AG10803 (cell line): Measurements from ENCODE around the gene HRH4.
A peak's percentile ranks its signal among the peaks of the same experiment; 100 is the strongest.

ENCODE experiments used
- DNase-seq: peaks from one replicate; pipeline ENCODE4 v3.0.0; 2010; ENCODE audit warnings: low read depth
- H3K4me3 ChIP-seq: 2 replicates; pipeline ENCODE4 v1.5.1; 2011; ENCODE audit warnings: mild to moderate bottlenecking, low read length, control low read depth
- TF ChIP-seq, protein P1 (sequence below): conservative IDR thresholded peaks from 2 replicates; pipeline ENCODE4 v1.5.1; 2011; ENCODE audit warnings: mild to moderate bottlenecking, low read length, control low read depth, inconsistent platforms

The HRH4 gene

DNA sequence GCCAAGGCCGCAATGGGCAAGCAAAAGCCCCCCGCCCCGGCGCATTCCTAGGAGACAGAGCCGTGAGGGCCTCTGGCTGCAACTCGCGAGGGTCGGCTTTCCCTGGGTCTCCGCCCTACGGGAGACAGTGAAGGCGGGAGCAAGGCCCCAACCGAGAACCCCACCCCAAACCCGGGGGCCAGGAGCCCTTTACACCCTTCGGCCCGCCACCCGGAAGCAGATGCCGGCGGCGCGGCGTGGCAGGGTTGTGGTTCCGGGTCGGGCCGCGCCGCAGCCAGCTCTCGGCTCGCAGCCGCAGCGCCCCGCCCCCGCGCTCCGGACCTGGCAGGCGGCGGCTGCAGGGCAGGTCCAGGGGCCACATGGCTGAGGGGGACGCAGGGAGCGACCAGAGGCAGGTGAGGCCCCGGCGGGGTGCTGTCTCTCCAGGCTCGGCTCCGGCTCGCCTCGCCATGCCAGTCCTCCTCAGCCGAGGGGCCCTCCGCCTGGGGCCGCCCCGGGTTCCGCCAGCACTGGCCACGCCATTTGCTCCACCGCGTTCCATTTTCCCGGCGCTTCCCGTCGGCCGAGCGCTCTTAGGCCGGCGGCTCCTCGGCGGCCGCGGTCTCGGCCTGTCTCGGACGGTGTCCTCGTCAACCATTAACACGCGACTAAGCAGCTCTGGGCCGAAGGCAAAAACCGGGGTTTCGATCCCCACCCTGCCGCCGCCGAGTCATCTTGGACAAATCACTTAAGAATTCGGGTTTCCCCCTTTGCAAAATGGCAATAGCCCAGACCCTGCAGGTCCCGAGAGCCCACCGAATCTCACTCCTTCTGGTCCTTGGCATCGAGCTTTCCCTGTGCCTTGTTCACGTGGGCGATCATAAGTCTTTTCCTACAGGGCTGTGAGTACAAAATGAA lies 33.8 kb upstream of the HRH4 start, which contains the start of gene IMPACT:
Gene IMPACT (plus strand): TSS at position 273 of the 897 bp plus-strand sequence. CDS start 87 bp downstream, at position 360.
- H3K4me3 ChIP-seq, result peak within 1 kb of the TSS; percentile 74
- peak; percentile 80 for DNase-seq
- TF ChIP-seq, protein P1, sequence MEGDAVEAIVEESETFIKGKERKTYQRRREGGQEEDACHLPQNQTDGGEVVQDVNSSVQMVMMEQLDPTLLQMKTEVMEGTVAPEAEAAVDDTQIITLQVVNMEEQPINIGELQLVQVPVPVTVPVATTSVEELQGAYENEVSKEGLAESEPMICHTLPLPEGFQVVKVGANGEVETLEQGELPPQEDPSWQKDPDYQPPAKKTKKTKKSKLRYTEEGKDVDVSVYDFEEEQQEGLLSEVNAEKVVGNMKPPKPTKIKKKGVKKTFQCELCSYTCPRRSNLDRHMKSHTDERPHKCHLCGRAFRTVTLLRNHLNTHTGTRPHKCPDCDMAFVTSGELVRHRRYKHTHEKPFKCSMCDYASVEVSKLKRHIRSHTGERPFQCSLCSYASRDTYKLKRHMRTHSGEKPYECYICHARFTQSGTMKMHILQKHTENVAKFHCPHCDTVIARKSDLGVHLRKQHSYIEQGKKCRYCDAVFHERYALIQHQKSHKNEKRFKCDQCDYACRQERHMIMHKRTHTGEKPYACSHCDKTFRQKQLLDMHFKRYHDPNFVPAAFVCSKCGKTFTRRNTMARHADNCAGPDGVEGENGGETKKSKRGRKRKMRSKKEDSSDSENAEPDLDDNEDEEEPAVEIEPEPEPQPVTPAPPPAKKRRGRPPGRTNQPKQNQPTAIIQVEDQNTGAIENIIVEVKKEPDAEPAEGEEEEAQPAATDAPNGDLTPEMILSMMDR, result no peak

DNA sequence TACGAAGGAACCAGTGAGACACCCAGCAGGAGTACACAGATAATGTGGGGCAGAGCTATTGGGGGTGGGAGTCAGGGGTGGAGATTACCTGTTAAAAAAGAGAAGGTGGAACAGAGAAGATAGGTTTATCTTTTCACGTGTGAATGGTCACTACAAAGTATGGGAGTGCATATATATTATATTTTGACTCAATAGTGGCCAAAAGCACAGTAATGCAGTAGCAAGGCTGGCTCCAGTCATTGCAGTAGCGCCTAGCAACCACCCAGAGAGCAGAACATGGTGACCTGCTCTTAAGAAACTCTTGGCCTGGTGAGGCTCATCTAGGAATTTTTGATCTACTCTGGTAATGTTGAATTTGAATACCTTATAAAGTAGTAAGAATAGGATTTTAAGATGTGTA lies 33.0 kb upstream of the HRH4 start:
- DNase-seq, result peak; percentile 15
- peak overlapping the region; percentile 74 for H3K4me3 ChIP-seq
- TF ChIP-seq, protein P1, result no peak

DNA sequence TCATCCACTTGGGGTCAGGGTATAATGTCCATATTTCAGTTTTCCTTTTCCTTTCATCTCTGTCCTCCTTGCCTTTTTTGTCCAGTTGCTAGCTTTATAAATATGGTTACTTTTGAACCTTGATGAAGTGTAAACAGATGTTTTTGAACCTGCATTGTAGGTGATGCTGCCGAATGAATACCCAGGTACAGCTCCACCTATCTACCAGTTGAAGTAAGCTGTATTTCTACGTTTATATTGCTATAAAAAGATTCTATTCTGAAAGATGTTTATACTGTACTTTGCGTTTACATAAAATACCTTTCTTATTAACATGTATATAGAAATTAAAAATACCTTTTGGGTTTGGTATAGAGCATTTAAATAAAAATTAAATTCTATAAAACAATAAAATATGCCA lies 31.7 kb upstream of the HRH4 start:
- TF ChIP-seq, protein P1, result no peak
- H3K4me3 ChIP-seq, result no peak overlapping the region
- DNase-seq, result no peak

GRCh38 chr18:24429188-24429587 lies 31.2 kb upstream of the HRH4 start:
- TF ChIP-seq, protein P1, result no peak
- H3K4me3 ChIP-seq, result no peak overlapping the region
- no peak for DNase-seq

- DNase-seq, result no peak
- H3K4me3 ChIP-seq, result no peak overlapping the region
- TF ChIP-seq, protein P1, result no peak
Measured at GRCh38 chr18:24432618-24433017, 27.8 kb upstream of the HRH4 start.

- TF ChIP-seq, protein P1, result no peak
- H3K4me3 ChIP-seq, result no peak overlapping the region
- no peak for DNase-seq
Measured at GRCh38 chr18:24436939-24437338, 23.5 kb upstream of the HRH4 start.

- DNase-seq, result no peak
- TF ChIP-seq, protein P1, result no peak
- H3K4me3 ChIP-seq, result no peak overlapping the region
Measured at GRCh38 chr18:24443870-24444269, 16.6 kb upstream of the HRH4 start.
